DMS79 (cell line): ENCODE data around the gene DEPDC5.

Experiments
- DNase-seq: peaks from one replicate; lab custom pipeline; 2025; lab: John Stamatoyannopoulos, UW

Gene DEPDC5

DNA sequence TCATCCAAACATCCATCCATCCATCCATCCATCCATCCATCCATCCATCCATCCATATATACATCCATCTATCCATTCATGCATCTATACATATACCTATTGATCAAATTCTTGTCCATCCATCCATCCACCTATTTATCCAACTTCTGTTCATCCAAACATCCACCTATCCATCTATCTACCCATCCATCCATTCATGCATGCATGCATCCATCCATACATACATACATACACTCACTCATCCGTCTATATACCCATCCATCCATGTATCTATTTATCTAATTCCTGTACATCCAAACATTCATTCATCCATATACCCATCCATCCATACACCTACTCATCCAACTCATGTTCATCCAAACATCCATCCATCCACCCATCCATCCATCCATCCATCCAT, 171.2 kb downstream of the DEPDC5 start:
- DNase-seq: no peak

- DNase-seq: no peak
Observed at GRCh38 chr22:31926024-31926423, 172.2 kb downstream of the DEPDC5 start.

DNA sequence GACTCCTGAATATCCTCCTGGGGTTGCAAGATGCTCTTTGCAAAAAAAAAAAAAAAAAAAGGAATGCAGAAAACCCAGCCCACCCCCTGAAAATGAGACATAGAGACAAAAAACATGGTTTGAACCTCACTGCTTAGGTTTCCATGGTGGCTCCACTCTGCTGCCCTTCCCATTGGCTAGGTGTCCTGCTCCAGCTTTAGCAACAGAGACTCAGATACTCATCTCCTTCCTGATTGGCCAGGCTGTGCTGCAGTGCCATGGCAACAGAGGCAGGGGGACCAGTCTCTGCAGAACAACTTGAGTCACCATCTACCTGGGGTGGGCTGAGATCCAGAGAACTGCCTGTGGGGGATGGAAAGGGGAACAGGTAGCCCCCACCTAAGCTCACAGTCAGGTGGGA, 173.2 kb downstream of the DEPDC5 start:
- DNase-seq: no peak

DNA sequence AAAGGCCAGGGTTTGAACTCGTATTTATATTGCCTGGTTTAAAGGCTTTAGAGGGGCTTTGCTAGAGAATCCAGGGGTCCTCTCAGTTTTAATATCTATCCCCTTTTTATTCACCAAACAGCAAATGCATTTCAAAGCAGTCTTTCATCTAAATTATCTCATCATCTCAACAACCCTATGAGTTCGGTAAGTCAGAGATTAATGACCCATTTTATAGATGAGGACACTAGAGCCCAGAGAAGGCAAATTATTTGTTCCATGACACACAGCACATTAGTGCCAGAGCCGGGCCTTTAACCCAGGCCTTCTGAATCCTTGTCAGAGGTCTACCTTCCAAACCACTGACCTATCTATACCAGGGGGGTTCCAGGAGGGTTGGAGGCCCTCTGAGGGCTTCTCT, 173.7 kb downstream of the DEPDC5 start:
- no peak for DNase-seq

GRCh38 chr22:31929167-31929930, 175.5 kb downstream of the DEPDC5 start:
- DNase-seq: no peak

DNA sequence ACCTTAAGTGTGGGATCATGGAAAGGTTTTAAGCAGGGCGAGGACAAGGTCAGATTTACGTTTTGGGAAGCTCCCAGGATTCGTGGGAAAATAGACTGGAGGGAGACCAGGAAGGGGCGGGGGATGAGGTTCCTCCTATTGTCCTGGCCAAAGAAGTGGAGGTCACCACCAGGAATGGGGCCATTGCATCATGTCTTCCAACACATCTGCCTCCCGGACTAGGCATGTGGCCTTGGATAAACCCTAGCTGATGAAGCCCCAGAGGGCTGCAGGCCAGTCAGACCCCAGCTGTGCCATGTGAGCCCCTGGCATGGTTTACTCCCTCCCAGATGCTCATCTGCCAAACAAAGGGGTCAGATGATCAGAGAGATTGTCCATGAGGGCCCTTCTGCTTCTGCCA, 179.0 kb downstream of the DEPDC5 start:
- DNase-seq: no peak

GRCh38 chr22:31933406-31933805, 179.6 kb downstream of the DEPDC5 start:
- no peak for DNase-seq

GRCh38 chr22:31933816-31934482, 180.1 kb downstream of the DEPDC5 start:
- no peak for DNase-seq

- no peak for DNase-seq
Observed at GRCh38 chr22:31935961-31936635, 182.3 kb downstream of the DEPDC5 start.

DNA sequence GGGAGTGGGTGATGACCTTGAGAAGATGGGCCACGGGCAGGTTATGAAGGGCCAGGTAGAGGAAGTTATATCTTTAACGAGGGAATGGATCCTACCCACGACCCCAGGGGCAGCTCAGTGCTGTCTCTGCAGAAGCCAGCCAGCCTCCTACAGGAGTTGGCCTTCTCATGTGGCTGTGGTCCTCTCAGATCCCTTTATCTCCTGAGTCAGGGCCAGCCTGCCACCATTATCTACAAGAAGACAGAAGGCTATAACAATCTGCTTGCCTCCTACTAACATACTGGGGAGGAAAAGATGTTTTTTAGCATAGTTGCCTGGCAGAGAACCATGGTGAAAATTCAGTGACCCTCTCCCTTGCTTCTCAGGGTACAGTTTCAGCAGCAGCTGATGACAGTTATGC, 183.5 kb downstream of the DEPDC5 start:
- DNase-seq: no peak

DNA sequence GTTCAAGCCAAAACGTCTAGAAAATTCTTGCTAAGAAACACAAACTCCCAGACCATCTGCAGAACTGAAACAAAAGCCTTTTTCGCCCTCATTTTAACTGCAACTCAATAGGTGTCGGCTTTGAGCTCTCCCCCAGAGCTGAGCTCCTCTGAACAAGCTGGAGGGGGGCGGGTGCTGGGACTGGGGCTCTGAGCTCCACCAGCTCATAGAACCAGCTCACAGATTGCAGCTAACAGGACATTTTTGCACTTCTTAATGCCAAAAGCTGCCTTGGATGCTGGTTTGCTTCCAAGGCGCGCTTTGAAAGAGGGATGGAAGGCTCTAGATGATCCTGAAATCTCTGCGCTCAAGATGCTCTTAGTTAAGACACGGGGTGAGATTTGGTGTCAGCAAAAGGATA, 184.5 kb downstream of the DEPDC5 start:
- DNase-seq: no peak

- DNase-seq: no peak
Observed at GRCh38 chr22:31940506-31940905, 186.7 kb downstream of the DEPDC5 start.

DNA sequence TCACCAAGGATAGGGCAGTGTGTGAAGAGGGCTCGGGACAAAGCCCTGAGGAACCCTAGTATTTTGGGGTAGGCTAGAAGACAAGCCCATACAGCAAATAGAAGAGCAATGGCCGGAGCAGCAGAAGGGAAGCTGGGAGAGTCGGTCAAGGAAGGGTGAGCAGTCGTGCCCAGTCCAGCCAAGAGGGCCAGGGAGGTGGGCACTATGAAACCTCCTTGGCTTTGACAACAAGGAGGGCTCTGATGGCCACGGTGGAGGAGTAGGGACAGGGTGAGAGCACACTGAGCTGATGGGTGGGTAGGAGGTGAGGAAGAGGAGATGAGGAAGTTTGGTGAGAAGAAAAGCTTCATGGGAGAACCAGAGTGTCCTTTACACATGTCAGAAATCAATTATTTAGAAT, 188.3 kb downstream of the DEPDC5 start:
- no peak for DNase-seq

- DNase-seq: no peak
Observed at GRCh38 chr22:31943206-31943977, 189.6 kb downstream of the DEPDC5 start.

DNA sequence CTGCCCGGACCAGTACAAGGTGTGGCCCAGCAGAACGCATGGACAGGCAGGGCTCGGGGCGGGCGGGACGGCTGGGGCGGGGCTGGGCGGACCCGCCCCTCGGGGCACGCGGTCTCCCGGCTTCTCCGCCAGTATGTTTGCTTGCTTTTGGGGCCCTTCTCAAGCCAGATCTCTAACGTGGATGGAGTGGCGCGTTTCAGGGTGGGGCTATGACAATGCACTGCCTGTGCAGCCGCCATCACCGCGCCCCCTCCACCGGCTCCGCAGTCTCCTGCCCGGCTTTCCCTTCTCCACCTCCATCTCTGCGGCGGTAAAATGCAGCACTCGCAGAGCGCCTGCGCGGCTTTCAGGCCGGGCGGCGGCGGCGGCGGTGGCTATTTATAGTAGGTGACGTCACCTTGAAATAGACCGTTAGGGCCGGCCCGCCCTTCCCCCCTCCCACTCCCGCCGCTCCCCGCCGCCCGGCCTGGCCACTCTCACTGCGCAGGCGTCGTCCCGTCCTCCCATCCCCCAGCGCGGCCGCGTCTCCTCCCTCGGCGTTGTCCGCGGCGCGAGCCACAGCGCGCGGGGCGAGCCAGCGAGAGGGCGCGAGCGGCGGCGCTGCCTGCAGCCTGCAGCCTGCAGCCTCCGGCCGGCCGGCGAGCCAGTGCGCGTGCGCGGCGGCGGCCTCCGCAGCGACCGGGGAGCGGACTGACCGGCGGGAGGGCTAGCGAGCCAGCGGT, 190.3 kb downstream of the DEPDC5 start, which contains the start of gene YWHAH:
Gene YWHAH, plus strand, starts transcription at position 558 of the 722 bp plus-strand sequence. CDS start 199 bp downstream, outside the sequence.
- DNase-seq: peak; percentile 63

DNA sequence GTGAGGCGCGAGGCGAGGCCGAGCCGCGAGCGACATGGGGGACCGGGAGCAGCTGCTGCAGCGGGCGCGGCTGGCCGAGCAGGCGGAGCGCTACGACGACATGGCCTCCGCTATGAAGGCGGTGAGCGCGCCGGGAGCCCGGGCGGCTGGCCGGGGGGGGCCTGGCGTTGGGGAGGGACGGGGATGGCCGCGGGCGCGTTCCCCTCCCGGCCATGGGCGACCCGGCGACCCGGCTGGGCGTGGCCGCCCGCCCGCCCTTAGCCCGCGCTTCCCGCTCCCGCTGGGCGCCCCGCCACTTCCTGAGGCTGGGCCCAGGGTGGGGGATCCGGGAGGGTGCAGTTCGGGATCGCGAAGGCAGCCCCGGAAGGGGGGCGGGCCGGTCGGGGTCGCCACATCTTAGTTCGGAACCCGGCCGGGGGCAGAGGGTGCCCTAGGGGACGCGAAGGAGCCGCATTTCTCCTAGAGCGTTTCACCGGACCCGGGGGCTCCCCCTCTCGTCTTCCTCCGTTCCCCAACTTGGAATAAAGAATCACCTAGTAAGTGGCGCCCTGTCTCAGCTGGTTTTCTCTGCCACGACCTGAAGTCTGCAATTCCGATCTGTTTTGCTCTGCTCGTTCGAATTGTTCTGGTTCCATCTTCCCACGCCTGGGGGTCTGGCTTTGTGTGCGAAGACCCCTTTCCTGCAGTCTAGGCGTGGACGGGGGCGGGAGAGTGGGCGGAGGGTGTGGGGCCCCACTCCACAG, 191.1 kb downstream of the DEPDC5 start:
- DNase-seq: no peak

GRCh38 chr22:31945443-31945855, 191.6 kb downstream of the DEPDC5 start:
- no peak for DNase-seq

- DNase-seq: no peak
Observed at GRCh38 chr22:31945971-31946680, 192.3 kb downstream of the DEPDC5 start.

GRCh38 chr22:31947296-31947695, 193.5 kb downstream of the DEPDC5 start:
- no peak for DNase-seq

GRCh38 chr22:31948002-31948401, 194.2 kb downstream of the DEPDC5 start:
- DNase-seq: no peak
